Kidney epithelial cell (primary cell): ENCODE data around the gene SLA2. TPM values are rescaled to one million over a fixed set of nuclear protein-coding genes. Genes with fewer than 3 reads are reported as not detected.

ENCODE experiments used
- DNase-seq: peaks from one replicate; pipeline ENCODE4 v3.0.0-alpha.2; 2010; ENCODE audit warnings: low read depth
- H3K27me3 ChIP-seq: 2 replicates; pipeline ENCODE4 v1.6.0; 2011; ENCODE audit warnings: low read length; ENCODE audit not compliant: control insufficient read depth, insufficient read depth
- H3K36me3 ChIP-seq: 2 replicates; pipeline ENCODE4 v1.5.1; 2011; ENCODE audit warnings: low read length; ENCODE audit not compliant: control insufficient read depth, insufficient read depth
- H3K4me3 ChIP-seq: 2 replicates; pipeline ENCODE4 v1.5.1; 2011; ENCODE audit warnings: low read depth, mild to moderate bottlenecking, control low read depth, low read length
- CTCF ChIP-seq: IDR thresholded peaks from 2 replicates; pipeline ENCODE4 v1.5.1; 2011; ENCODE audit warnings: mild to moderate bottlenecking, moderate library complexity, low read length, control low read depth, inconsistent platforms; ENCODE audit not compliant: insufficient read depth, poor library complexity, severe bottlenecking
- total RNA-seq: library from RNA; depleted of rRNA; stranded (reverse); fragments of >200 nt; gene quantifications from 2 replicates; pipeline ENCODE4 v1.2.3, GENCODE V29; 2015

The SLA2 gene
- total RNA-seq, 1 donor from 2014 or later = 0.08 TPM

DNA sequence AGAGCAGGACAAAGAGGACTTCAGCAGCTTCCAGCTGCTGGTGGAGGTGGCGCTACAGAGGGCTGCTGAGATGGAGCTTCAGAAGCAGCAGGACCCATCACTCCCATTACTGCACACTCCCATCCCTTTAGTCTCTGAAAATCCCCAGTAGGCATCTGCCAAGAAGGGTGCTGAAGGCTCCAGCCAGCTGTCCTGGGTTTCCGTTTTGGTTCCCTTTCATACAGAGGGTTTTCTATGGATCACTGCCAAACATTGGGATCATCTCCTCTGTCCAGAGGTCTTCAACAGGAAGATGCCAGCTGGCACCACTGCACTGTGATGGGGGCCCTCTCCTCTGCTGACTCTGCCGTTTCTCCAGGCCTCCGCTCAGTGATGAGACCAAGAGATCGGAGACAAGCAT, 54.7 kb downstream of the SLA2 start:
- no peaks in the 10 kb centered on the region for H3K36me3 ChIP-seq
- DNase-seq = no peak

GRCh38 chr20:36587388-36588070, 58.5 kb downstream of the SLA2 start:
- H3K4me3 ChIP-seq = no peak overlapping the region
- no peaks in the 10 kb centered on the region for H3K36me3 ChIP-seq
- no peaks in the 10 kb centered on the region for H3K27me3 ChIP-seq
- no peak for DNase-seq
- no peak for TF ChIP-seq CTCF

More for the DNA sequence above, 54.7 kb downstream of the SLA2 start:
- no peak for TF ChIP-seq CTCF
- Histone ChIP-seq H3K4me3 (no peak overlapping the region), H3K27me3 (no peaks in the 10 kb centered on the region)

GRCh38 chr20:36585410-36586125, 60.4 kb downstream of the SLA2 start:
- H3K4me3 ChIP-seq = no peak overlapping the region
- no peak for TF ChIP-seq CTCF
- DNase-seq = no peak
- H3K27me3 ChIP-seq = no peaks in the 10 kb centered on the region
- H3K36me3 ChIP-seq = no peaks in the 10 kb centered on the region

- DNase-seq = no peak
- no peak for TF ChIP-seq CTCF
- Histone ChIP-seq H3K36me3 (no peaks in the 10 kb centered on the region), H3K4me3 (no peak overlapping the region), H3K27me3 (no peaks in the 10 kb centered on the region)
Measured at GRCh38 chr20:36584018-36584481, 61.9 kb downstream of the SLA2 start.

- H3K4me3 ChIP-seq = no peak overlapping the region
- no peaks in the 10 kb centered on the region for H3K36me3 ChIP-seq
- no peak for DNase-seq
- TF ChIP-seq CTCF = no peak
- no peaks in the 10 kb centered on the region for H3K27me3 ChIP-seq
Measured at GRCh38 chr20:36582821-36583220, 63.2 kb downstream of the SLA2 start.
